Trophoblast cell (in vitro differentiated cells and primary cell): ENCODE data around the gene MUSK.
A peak's percentile ranks its signal among the peaks of the same experiment; 100 is the strongest.

Experiments used
- DNase-seq, 2 donors: peaks; one replicate each; pipeline ENCODE4 v3.0.0-alpha.2; 2016
- H2AFZ ChIP-seq: 2 replicates; pipeline ENCODE4 v1.6.1; 2013; ENCODE audit warnings: low read length, moderate library complexity, mild to moderate bottlenecking; ENCODE audit not compliant: insufficient read depth, poor library complexity
- H2AK5ac ChIP-seq: 2 replicates; pipeline ENCODE4 v1.6.1; 2013; ENCODE audit warnings: mild to moderate bottlenecking, low read length
- H2BK120ac ChIP-seq: 2 replicates; pipeline ENCODE4 v1.6.1; 2013; ENCODE audit warnings: low read length, mild to moderate bottlenecking, moderate library complexity; ENCODE audit not compliant: insufficient read depth, poor library complexity
- H2BK12ac ChIP-seq: 2 replicates; pipeline ENCODE4 v1.6.1; 2013; ENCODE audit warnings: mild to moderate bottlenecking, low read length, moderate library complexity
- H2BK5ac ChIP-seq: 2 replicates; pipeline ENCODE4 v1.6.1; 2013; ENCODE audit warnings: low read length, low read depth, moderate library complexity, mild to moderate bottlenecking; ENCODE audit not compliant: poor library complexity
- H3K14ac ChIP-seq: 2 replicates; pipeline ENCODE4 v1.6.1; 2013; ENCODE audit warnings: mild to moderate bottlenecking, low read length
- H3K18ac ChIP-seq: 2 replicates; pipeline ENCODE4 v1.6.1; 2013; ENCODE audit warnings: mild to moderate bottlenecking, low read length
- H3K23ac ChIP-seq: 2 replicates; pipeline ENCODE4 v1.6.1; 2013; ENCODE audit warnings: low read length
- H3K27ac ChIP-seq: 2 replicates; pipeline ENCODE4 v1.5.1; 2013; ENCODE audit warnings: low read depth, mild to moderate bottlenecking, inconsistent platforms, low read length, moderate library complexity
- H3K27me3 ChIP-seq: 2 replicates; pipeline ENCODE4 v1.6.1; 2013; ENCODE audit warnings: inconsistent platforms, mild to moderate bottlenecking, low read length, moderate library complexity; ENCODE audit not compliant: insufficient read depth
- H3K36me3 ChIP-seq, 2 experiments: 1 replicate in 1 of 2; 2 replicates in 1 of 2; pipeline ENCODE4 v1.6.1; 2013; ENCODE audit warnings: low read length in 2 of 2, mild to moderate bottlenecking in 2 of 2, moderate library complexity in 1 of 2; ENCODE audit not compliant: insufficient read depth in 2 of 2, control insufficient read depth in 1 of 2
- H3K4ac ChIP-seq: 2 replicates; pipeline ENCODE4 v1.6.1; 2013; ENCODE audit warnings: low read depth, mild to moderate bottlenecking, low read length, moderate library complexity
- H3K4me1 ChIP-seq, 2 experiments: 1 replicate in 1 of 2; 2 replicates in 1 of 2; pipeline ENCODE4 v1.6.1; 2013; ENCODE audit warnings: low read length in 2 of 2, mild to moderate bottlenecking in 2 of 2, moderate library complexity in 1 of 2; ENCODE audit not compliant: insufficient read depth in 2 of 2, control insufficient read depth in 1 of 2
- H3K4me2 ChIP-seq: 2 replicates; pipeline ENCODE4 v1.6.1; 2013; ENCODE audit warnings: inconsistent platforms, mild to moderate bottlenecking, low read length, moderate library complexity
- H3K4me3 ChIP-seq: 2 replicates; pipeline ENCODE4 v1.5.1; 2013; ENCODE audit warnings: mild to moderate bottlenecking, low read depth, low read length, inconsistent platforms
- H3K79me1 ChIP-seq: one replicate; pipeline ENCODE4 v1.6.1; 2013; ENCODE audit warnings: low read length
- H3K79me2 ChIP-seq: 2 replicates; pipeline ENCODE4 v1.6.1; 2013; ENCODE audit warnings: low read length, mild to moderate bottlenecking; ENCODE audit not compliant: control insufficient read depth, insufficient read depth, poor library complexity
- H3K9ac ChIP-seq: 2 replicates; pipeline ENCODE4 v1.6.1; 2013; ENCODE audit warnings: mild to moderate bottlenecking, low read length
- H3K9me3 ChIP-seq: 2 replicates; pipeline ENCODE4 v1.6.1; 2013; ENCODE audit warnings: low read depth, mild to moderate bottlenecking, control low read depth, inconsistent platforms, low read length; ENCODE audit not compliant: insufficient read depth
- H4K12ac ChIP-seq: 2 replicates; pipeline ENCODE4 v1.6.1; 2013; ENCODE audit warnings: low read depth, mild to moderate bottlenecking, low read length, moderate library complexity
- H4K8ac ChIP-seq: 2 replicates; pipeline ENCODE4 v1.6.1; 2013; ENCODE audit warnings: low read depth, mild to moderate bottlenecking, low read length, moderate library complexity
- H4K91ac ChIP-seq: one replicate; pipeline ENCODE4 v1.6.1; 2013; ENCODE audit warnings: low read depth, mild to moderate bottlenecking, low read length, moderate library complexity
- WGBS: extraction: QIAGEN DNeasy Blood & Tissue Kit; methylation state at CpG from one replicate; pipeline ENCODE4 v1.1.7; 2013; ENCODE audit warnings: missing lambda C conversion rate; ENCODE audit not compliant: insufficient read length, insufficient coverage; ENCODE audit errors: extremely low coverage; 5-methylcytosine and 5-hydroxymethylcytosine counted together

The MUSK gene

GRCh38 chr9:110623462-110624025 lies 45.0 kb upstream of the MUSK start:
- Histone ChIP-seq H3K14ac (no peak overlapping the region), H4K12ac (no peak overlapping the region), H3K4ac (no peak overlapping the region), H2AK5ac (no peak overlapping the region), H2AFZ (no peak overlapping the region), H2BK12ac (no peak overlapping the region), H3K4me1 (no peaks in the 10 kb centered on the region), H3K4me3 (no peak overlapping the region), H3K9ac (no peak overlapping the region), H3K36me3 (no peaks in the 10 kb centered on the region), H2BK120ac (no peak overlapping the region), H4K91ac (no peak overlapping the region), H3K23ac (no peak overlapping the region), H4K8ac (no peak overlapping the region), H3K4me2 (no peak overlapping the region), H2BK5ac (no peak overlapping the region), H3K79me2 (no peaks in the 10 kb centered on the region), H3K18ac (no peak overlapping the region), H3K27ac (no peak overlapping the region), H3K27me3 (no peaks in the 10 kb centered on the region), H3K9me3 (no peaks in the 10 kb centered on the region), H3K79me1 (no peaks in the 10 kb centered on the region)
- WGBS = no CpG with 5 or more reads among the region's 3 CpGs
- peak; percentile 60 to 87 for DNase-seq

- no peak overlapping the region for H3K14ac ChIP-seq
These were observed 42.3 kb upstream of the MUSK start for GRCh38 chr9:110626101-110626829.

GRCh38 chr9:110635589-110635988 lies 33.0 kb upstream of the MUSK start:
- Histone ChIP-seq H3K4me3 (no peak overlapping the region), H3K4me1 (no peaks in the 10 kb centered on the region), H3K4me2 (no peak overlapping the region), H3K27me3 (no peaks in the 10 kb centered on the region), H4K12ac (no peak overlapping the region), H3K79me2 (no peaks in the 10 kb centered on the region), H2BK5ac (no peak overlapping the region), H3K18ac (no peak overlapping the region), H3K4ac (no peak overlapping the region), H3K36me3 (no peaks in the 10 kb centered on the region), H4K8ac (no peak overlapping the region), H3K79me1 (no peaks in the 10 kb centered on the region), H3K27ac (no peak overlapping the region), H2AK5ac (no peak overlapping the region), H4K91ac (no peak overlapping the region), H2BK120ac (no peak overlapping the region), H2AFZ (no peak overlapping the region), H3K9ac (no peak overlapping the region), H2BK12ac (no peak overlapping the region), H3K14ac (no peak overlapping the region), H3K23ac (no peak overlapping the region), H3K9me3 (no peaks in the 10 kb centered on the region)
- DNase-seq = no peak

More at GRCh38 chr9:110626101-110626829, 42.3 kb upstream of the MUSK start:
- no peaks in the 10 kb centered on the region for H3K79me2 ChIP-seq
- H3K18ac ChIP-seq = no peak overlapping the region
- H3K4me3 ChIP-seq = no peak overlapping the region
- no peak overlapping the region for H4K91ac ChIP-seq
- H3K9ac ChIP-seq = no peak overlapping the region
- H2AFZ ChIP-seq = no peak overlapping the region
- H2BK12ac ChIP-seq = no peak overlapping the region
- H3K27me3 ChIP-seq = no peaks in the 10 kb centered on the region
- no peak overlapping the region for H2BK120ac ChIP-seq
- no peak overlapping the region for H3K4ac ChIP-seq
- H3K9me3 ChIP-seq = no peaks in the 10 kb centered on the region
- H2BK5ac ChIP-seq = no peak overlapping the region
- H4K12ac ChIP-seq = no peak overlapping the region
- no peak overlapping the region for H3K4me2 ChIP-seq
- H3K4me1 ChIP-seq = no peaks in the 10 kb centered on the region
- H2AK5ac ChIP-seq = no peak overlapping the region
- no peak overlapping the region for H4K8ac ChIP-seq
- DNase-seq = no peak
- H3K36me3 ChIP-seq = no peaks in the 10 kb centered on the region
- no peak overlapping the region for H3K23ac ChIP-seq
- H3K27ac ChIP-seq = no peak overlapping the region
- WGBS = no CpG with 5 or more reads among the region's 9 CpGs
- H3K79me1 ChIP-seq = no peaks in the 10 kb centered on the region

GRCh38 chr9:110638381-110638954 lies 30.1 kb upstream of the MUSK start:
- Histone ChIP-seq H3K36me3 (no peaks in the 10 kb centered on the region), H3K27me3 (no peaks in the 10 kb centered on the region), H3K4me1 (no peaks in the 10 kb centered on the region), H2BK5ac (no peak overlapping the region), H2BK12ac (no peak overlapping the region), H3K79me1 (no peaks in the 10 kb centered on the region), H3K4me2 (no peak overlapping the region), H3K14ac (no peak overlapping the region), H3K4me3 (no peak overlapping the region), H2AK5ac (no peak overlapping the region), H4K91ac (no peak overlapping the region), H3K18ac (no peak overlapping the region), H4K12ac (no peak overlapping the region), H3K4ac (no peak overlapping the region), H2AFZ (no peak overlapping the region), H4K8ac (no peak overlapping the region), H3K9ac (no peak overlapping the region), H3K27ac (no peak overlapping the region), H3K9me3 (no peaks in the 10 kb centered on the region), H2BK120ac (no peak overlapping the region), H3K79me2 (no peaks in the 10 kb centered on the region), H3K23ac (no peak overlapping the region)
- no CpG with 5 or more reads among the region's 4 CpGs for WGBS
- peak in 1 of 2 donors; percentile 31 for DNase-seq
